HG02973 (cell line): ENCODE results near the gene CDK5RAP2.
"Not testable (repeated sequence)": the region's sequence is repeated elsewhere in the genome, so short reads cannot be mapped to it uniquely, and the experiment has no call there.

Experiments
- ATAC-seq: cut with Tn5 transposase; IDR thresholded peaks from one replicate; pipeline ENCODE4 v1.9.1; 2021; ENCODE audit warnings: moderate library complexity; ENCODE audit not compliant: unreplicated experiment

CDK5RAP2 gene

DNA sequence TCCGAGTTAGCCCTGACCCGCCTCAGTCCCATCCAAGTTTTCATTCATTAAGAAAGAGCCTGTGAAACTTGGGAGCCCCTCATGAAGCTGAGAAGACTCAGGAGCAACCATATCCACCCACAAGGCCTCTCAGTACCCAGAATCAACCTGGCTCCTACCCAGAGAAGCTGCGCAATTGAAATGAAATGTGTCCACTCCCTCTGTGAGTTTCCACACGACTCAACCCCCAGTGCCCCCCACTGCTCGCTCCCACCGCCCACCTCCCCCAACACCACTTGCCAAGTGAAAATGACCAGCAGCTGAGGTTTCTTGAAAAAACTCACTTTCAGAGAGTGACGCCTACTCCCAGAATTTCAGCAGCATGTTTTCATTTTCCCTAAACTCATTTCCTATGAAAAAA lies 104.6 kb downstream of the CDK5RAP2 start:
- no peak for ATAC-seq

DNA sequence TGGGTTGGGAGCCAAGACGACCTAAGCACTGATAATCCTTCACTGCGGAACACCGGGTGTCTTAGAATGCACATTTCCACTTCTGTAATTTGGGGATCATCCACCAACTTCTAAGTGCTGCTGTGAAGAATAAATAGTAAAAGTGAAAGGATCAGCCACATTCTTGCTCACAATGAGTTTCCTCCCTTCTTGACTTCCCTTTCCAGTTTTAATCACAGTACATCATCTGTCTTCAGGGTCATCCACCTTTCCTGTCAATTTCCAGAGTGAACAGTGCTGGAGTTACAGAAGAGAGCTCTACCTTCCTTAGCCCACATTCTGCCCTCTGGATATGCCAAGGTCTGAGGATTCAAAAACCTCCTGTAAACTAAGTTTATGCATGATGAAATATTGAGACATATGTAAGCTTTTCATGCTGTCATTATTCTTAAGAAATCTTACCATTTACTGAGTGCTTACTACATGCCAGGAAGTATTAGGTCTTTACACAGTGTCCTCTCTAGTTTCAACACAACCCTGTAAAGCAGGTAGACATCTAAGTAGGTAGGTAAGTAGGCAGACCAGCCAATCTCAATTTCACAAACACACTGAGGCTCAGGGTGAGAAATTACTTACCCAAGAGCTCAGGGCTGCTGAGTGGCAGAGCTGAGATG lies 105.2 kb downstream of the CDK5RAP2 start:
- no peak for ATAC-seq

DNA sequence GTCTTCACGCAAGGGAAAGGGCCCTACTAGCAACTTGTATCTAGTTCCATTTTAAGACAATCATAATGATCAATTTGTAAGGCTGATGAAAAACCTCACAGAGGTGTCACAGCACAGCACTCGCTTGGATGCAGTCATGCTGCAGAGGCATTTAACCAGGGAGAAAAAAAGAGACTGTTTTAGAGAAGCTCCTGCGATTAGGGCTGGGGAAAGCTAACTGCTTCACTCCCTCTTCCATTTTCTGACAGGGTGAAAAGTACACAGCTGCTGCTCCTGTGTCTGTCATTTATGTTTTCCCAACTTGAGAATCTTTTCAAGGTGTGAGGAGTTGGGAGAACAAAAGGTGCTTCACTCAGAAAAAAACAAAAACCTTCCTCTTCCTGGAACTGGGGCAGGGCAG lies 106.4 kb downstream of the CDK5RAP2 start:
- no peak for ATAC-seq

DNA sequence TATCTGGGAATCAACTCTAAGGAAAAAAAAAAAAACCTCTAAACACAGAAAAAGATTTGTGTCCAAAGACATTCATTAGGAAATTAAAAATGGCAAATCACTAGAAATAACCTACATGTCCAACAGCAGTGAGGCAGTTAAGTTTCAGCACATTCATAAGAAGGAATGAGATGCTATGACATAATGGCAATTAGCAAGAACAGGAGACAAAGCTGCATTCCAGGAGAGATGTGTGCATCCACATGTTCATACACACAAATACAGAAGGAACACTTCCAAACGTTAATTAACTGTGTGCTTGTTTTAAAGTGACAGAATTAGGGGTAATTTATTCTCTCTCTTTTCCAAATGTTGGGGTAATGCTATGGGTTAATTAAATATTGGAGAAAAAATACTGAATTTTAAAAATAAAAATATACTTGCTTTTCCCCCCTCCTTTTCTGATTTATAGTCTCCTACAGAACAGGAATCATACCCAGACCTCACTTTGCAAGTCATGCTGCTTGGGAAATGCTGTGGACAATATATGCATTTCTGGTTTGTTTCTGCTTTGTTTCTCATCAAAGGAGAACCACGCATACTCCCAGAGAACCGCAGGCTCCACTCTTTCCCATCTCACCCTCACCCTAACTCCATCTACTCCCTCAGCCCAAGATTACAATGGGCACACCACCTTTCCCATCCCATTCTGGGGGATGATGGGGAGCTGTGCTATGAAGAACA lies 114.1 kb downstream of the CDK5RAP2 start:
- ATAC-seq = no peak

DNA sequence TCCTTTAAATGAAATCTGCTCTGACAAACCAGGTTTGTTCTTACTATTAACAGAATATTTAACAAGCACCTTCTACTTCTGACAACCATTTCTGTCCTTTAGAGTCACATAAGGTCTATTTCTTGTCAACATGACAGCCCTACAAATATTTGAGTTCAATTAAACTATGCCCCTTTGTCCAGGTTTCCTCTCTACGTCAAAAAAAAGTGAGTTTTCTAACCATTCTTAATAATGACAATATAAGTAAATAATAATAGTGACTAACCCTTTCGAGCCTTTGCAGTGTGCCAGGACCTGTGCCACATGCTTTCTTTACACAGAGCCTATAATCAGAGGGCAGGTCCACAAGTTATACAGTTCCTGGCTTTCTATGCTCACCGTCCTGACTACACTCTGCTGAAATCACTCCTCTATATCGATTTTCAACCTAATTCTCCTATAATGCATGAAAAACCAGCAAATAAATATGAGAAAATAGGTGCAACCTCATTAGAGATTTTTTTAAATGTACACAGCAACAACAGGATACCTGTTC lies 115.0 kb downstream of the CDK5RAP2 start:
- no peak for ATAC-seq

DNA sequence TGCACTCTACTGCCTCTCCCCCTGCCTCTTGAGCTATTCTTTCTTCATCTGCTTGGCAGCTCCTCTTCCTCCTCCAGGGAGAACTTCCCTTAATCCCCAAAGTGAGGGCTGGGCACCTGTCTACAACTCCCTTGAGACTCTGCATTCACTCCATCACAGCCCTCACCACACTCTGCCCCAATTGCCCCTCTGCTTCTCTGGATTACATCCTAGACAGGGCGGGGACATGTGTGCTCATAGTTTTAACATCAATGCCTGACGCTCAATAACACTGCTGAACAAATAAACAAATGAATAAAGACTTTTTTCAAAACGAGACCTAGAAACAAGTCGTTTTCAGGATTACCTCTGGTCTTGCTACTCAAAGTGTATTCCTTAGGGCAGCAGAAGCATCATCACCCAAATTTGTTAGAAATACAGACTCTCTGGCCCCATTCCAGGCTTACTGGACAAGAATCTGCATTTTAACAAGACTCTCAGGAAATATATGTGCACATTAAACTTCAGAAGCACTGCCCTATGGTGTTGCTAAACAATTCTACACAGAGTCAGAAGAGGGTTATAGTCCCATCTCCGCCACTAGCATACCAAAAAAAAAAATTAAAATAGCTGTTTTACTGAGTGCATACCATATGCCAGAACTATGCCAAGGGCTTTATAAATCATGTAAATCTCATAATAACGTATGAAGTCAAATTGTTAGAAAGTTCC lies 115.6 kb downstream of the CDK5RAP2 start:
- no peak for ATAC-seq

DNA sequence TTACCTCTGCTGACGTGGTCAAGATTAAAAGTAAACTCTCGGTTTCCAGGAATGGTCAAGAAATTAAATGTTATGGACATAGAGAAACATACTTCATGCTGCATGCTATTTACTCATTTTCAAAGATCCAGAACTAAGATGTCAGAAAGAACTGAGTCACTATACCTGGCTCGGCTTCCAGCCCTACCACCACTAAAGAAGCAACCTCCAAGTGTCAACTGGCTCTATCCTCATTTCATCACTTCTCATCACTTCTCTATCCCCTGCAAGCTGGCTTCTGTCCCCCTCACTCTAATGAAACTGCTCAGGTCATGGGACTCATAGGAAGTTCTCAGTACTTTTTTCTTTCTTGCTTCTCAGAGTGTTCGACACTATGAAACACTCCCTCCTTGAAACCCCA lies 116.2 kb downstream of the CDK5RAP2 start:
- no peak for ATAC-seq

DNA sequence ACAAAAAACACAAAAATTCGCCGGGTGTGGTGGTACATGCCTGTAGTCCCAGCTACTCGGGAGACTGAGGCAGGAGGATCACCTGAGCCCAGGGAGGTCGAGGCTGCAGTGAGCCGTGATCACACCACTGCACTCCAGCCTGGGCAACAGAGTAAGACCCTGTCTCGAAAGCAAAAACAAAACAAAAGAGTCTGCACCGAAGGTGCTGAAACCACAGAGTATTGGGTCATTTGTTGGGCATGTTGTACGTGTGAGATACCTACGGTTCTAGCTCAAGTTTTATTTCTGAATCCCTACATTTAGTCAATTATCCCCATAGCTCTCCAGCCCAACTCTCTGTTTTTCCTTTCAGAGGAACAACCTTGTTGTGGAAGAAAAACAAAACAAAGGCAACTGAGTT lies 118.3 kb downstream of the CDK5RAP2 start:
- not testable (repeated sequence) for ATAC-seq

DNA sequence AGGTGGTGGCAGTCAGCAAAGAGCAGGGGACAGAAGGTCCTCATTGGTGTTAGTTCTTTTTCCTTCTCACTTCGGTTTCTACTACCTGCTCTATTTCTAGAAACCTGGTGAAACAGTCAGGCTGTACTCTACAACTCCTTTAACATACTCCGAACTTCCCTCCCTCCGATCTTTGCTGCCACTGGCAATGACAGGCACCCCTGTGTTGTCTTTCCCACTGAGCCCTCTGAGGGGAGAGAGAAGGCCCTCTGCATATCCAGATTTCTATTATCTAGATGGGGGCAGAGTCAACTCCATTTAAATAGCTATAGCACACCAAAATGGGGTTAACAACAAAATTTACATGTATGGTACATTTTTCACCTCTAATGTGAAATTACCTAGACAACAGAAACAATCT lies 123.7 kb downstream of the CDK5RAP2 start:
- ATAC-seq = no peak

DNA sequence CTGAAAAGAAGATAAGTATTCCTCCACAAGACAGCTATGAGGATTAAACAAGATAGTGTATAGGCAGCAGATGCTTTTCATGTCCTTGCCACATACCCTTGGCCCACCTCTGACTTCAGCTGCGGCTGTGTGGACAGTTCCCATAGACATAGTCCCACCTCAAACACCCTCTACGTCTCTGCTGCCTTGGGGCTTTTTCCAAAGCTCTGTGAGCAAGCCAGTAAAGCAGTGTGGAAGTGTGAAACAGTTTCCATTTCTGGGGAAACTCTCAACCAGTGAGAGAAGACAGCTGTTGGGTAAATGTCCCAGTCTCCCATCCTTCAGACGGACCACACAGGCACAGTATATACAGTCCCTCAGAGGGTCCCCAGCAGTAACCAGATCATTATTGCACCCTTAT lies 125.5 kb downstream of the CDK5RAP2 start:
- ATAC-seq = no peak

DNA sequence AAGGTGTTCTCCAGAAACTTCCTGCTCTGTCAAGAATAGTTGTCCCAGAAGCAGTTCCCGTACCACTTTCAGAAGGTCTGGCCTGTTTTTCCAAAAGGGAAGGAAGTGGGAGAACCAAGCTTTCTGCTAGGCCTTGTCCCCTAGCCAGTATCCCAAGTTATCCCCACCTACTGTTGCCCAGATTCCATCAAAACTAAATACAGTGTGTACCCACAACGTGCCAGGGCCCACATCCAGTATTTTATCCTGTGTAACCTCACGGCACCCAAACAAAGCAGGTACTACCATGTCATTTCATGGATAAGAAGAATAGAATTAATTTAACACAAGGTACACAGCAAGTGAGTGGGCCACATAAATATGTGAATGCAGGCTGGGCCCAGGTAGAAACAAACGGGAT lies 126.2 kb downstream of the CDK5RAP2 start:
- no peak for ATAC-seq

DNA sequence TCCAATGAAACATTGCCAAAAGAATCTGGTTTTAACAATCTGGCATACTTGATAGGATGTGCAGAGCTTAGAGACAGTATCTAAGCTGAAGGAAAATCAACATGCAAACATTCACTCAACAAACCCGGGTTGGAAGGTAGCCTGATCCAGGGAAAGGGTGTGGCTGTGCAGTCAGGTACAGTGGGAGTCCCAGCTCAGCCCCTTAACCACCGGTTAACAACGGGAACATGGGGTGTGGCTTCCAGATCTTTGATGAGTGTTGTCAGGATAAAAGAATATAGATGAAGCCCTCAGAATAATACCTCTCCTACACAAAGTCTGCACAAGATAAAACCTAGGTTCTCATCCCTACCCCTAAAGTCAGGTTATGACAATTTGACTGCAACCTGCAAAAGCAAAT lies 127.3 kb downstream of the CDK5RAP2 start:
- ATAC-seq = no peak

DNA sequence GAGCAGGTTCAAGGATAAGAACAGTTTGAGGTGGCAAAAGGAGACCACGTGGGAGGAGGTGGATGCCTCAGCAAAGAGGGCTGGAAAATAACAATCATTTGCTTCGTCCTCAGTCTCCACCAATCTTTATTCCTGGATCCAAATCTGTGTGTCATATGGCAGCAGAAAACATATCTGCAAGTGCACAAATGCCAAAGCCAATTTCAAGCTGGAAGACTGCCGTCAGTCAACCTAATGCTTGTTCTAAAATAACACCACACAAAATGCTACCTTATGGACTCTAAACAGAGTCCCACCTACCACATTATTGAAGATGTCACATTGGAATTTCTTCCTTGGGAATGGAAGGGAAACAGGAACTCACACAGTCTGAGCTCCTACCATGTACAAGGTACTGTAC lies 129.1 kb downstream of the CDK5RAP2 start:
- no peak for ATAC-seq

DNA sequence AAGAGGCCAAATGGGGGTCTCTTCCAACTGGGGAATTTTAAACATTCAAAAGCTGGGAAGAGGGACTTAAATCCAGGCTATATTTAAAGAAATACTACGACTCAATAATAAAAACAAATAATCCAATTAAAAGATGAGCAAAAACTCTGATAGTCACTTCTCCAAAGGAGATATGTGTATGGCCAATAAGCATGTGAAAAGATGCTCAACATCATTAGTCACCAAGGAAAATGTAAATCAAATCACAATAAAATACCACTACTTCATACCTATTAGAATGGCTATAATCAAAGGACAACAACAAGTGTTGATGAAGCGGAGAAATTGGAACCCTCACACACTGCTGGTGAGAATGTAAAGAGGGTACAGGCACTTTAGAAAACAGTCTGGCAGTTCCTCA lies 130.4 kb downstream of the CDK5RAP2 start:
- ATAC-seq = no peak

DNA sequence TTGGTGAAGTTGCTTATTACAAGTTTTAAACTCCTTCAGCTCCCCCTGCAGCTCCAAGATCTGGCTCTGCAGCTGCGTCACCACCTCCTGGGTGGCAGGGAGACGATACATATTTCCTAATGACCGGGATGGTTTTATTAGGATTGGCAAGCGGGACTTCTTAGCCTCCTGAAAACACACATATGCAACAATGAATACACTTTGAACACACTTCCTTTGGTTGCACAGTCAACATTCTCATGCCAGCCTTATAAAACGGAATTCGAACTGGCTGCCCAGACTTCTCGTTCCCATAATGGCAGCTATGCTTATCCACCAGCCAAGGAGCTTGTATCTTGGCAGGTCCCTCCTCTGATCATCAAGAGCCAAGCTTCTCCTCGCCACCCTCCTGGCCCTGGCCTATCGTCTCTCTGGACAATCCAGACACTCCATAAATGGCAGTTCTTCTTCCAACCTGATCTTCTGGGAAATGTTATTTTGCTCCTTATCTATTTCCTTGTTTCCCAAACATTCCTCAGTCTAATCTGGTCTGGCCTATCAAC lies 131.9 kb downstream of the CDK5RAP2 start:
- ATAC-seq = no peak

DNA sequence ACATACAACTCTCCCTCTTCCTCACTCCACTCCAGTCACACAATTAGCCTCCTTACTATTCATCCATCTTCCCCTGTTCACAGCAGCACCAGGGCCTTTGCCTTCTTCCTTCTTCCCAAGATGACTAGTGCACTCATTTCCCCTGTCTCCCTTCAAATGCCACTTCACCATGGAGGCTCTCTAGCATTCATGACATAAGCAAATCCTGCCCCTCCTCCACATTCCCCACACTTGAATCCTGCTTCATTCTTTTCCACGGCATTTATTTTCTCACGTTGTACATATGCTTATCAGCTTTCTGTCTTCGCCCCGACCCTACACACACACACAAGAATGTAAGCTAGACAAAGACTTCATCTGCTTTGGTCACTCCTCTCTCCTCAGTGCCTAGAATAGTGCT lies 133.3 kb downstream of the CDK5RAP2 start:
- no peak for ATAC-seq

DNA sequence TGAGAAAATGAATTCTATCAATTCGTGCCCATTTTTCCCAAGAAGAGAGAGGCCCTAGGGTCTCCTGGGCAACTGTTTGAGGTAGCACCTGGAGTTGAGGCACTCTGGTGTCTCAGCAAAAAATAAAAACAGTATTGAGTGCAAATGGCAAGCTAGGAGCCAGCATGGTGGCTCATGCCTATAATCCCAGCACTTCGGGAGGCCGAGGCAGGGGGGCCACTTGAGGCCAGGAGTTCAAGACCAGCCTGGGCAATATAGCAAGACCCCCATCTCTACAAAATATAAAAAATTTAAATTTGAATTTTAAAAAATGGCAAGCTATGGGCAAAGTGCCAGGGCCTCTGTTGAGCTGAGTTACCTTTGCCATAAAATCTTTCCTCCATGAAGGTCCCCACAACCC lies 136.0 kb downstream of the CDK5RAP2 start:
- ATAC-seq = no peak

DNA sequence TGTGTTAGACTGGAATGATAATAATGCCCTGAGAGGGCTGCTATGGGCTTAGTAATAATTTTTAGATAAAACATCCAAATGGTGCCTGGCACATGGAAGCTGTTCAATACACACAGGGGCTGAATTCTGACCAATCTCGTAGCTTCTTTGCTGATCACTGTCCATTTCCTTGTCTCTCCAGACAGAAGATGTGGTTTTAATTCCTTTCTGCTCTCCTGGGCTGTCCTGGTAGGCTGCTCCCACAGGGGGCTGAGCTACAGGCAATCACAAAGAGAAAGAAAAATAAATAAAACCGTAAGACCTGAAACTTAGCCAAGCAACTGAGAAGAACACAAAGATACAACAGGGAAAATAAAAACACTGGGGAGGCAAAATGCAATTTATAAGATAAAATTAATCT lies 136.5 kb downstream of the CDK5RAP2 start:
- ATAC-seq = no peak

DNA sequence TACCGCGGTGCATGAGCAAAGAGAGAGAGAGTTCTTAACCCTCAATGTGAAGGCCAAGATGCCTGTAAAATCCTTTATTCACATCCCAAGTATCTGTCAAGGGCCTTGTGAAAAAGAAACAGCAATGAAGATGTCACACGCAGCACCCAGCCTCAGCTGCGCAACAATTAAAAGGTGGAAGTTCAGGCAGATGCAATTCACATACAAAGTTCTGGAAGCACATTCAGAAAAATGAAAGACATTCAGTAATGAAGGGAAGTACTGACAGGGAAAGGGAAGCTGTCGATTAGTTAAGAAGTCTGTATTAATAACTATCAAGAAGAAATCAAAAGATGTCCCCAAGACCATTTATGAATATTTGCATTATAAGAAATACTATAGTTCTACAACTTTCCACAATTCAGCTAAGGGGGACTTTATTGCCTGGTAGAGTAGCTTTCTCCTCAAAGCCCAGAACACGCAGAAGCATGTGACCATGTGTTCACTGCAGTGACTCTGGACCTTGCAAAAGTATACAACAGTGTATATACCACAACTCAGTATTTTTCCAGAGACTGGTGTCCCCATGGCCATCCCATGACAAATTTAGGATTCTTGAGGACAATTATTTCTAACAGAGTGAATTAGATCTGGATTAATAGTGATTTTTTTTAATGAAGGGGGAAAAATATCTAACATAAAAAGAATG lies 137.5 kb downstream of the CDK5RAP2 start:
- no peak for ATAC-seq

DNA sequence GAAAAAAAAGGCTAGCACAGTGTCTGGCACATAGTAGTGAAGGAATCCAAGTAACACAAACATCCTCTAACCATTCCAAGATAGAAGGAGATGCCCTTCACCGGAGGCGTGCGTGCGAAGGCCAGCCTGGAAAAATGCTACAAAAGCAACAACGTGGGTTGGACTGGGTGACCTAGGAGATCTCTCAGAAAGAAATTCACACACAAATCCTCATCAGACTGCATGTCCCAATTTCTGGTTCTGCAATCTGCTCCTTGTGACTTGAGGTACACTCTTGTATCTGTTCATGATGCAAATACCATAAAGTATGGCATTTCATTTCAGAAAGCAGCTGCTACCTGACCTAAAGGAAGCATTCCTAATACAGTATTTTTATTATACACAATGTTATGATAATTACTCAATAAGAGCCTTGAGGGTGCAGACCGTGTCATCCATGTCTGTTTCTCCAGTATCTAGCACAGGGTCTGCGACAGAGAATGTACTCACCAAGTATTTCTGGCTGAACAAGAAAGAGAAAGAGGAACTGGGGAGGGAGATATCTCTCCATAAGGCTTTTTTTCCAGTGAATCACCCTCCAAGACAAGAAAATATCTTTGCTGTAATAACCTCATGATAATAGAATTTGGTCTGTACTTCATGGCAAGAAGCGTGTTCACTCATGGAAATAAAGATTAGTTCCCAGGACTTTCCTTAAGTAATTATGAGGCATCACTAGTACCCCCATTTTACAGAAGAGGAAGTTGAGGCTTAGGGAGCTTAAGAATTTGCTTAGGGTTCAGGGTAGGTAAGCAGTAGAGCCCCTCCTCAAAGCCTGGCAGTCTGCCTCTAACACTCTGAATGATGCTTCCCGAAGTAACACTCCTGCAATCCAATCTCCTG lies 138.3 kb downstream of the CDK5RAP2 start:
- ATAC-seq = no peak
